ENCODE results near the gene CCDC141.

CCDC141 gene

GRCh38 chr2:178863130-178863855, 186.6 kb downstream of the CCDC141 start:
- DNase-seq = no peak

- no peak for DNase-seq
Observed at GRCh38 chr2:178860551-178860950, 189.4 kb downstream of the CCDC141 start.

DNA sequence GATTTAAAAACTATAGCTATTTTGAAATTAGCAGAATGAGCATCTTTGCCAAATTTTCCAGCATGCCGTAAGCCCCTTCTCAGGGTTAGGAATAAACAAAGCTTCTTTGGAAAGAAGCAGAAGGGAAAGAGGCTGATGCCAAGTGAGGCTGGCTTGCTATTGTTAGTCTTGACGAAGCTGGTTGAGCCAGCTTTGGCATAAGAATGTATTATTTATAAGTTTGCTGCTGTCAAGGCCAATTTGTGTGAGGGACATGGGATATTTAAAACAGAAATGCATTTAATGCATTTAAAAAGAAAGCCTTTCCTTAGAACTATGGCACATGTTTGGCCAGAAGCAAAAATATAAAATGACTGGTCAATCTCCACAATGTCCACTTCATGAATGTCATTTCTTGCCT, 190.2 kb downstream of the CCDC141 start:
- DNase-seq = no peak

DNA sequence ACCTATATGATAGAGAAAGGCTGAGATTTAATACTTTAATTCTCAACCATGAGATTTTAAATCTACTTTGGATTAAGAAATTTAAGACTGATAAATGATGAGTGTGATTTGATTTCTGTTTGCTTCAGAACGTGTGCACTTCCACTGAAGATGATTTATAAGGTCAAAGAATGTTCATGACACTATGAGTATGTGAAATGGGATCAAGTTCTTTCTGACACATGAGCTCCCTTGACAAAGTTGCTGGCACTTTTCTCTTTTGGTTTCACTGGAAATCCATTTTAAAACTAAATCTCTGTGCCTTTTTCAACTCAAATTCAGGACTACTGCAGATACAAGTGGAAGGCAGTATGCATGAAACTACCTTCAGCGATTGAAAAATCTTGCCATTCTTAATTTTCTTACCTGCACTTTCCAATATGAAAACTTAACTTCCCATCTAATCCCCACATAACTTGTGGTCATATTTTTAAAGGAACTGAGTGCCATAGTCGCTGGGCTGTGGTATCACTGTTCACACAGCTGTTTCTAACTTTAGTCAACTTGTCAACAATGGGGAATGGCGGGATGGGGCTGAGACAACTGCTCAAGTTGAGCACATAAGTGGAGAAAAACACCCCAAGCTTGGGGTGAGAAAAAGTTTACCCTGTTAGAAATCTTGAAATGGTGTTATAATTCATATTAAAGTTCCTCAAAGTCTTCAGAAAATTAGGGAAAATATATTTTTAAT, 190.9 kb downstream of the CCDC141 start:
- no peak for DNase-seq

DNA sequence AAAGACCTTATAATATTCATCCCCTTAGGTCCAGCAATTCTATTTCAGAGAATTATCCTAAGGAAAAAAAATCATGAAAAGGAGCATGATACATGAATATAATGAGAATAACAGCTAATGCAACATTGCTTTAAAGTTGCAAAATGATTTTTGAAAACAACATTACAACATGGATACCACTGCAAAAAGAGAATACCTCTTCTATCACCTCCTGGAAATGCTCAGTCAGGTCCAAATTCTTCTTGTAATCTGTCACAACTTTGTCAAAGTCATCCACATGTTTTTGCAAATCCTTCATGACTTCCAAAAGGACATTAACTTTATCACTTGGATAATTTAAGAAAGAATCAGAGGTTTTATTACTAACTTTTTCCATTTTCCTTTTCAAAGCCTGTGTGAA, 194.8 kb downstream of the CCDC141 start:
- no peak for DNase-seq

DNA sequence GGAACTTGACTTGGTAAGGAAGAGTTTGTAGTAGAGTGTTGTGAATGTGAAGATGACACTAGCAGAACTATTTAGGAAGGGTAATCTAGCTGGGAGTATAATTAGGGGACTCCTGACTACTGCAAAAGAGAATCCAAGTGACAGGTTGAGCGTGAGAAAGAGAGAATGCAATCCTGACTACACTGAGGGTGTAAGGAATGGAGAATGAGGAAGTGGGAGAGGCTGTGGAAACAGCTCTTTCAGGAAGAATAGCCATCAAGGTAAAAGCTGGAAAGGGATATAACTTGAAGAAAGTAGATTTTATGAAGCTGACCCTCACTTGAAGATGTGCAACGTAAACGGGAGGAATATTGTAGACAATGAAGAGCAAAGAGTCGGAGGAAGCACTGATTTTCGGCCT, 201.6 kb downstream of the CCDC141 start:
- no peak for DNase-seq

- DNase-seq = no peak
Observed at GRCh38 chr2:178846458-178846802, 203.5 kb downstream of the CCDC141 start.

- no peak for DNase-seq
Observed at GRCh38 chr2:178845566-178846457, 204.1 kb downstream of the CCDC141 start.

DNA sequence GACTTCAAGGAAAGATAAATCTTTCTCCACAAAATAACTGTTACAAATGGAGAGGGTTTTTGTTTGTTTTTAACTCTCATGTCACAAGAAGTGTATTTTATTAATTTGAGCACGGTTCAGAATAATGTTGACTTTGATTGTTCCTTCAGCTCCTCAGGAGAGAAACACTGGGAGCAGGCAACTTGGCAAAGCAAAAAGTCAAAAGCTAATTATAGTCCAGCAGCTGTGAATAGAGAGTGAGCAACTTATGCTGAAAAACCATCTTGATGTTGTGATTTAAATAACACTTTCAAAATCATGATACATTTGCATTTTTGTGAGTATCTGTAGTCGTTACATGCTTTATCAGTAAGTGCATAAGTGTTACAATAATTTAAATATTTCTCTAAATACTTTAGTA, 205.2 kb downstream of the CCDC141 start:
- no peak for DNase-seq

- DNase-seq = no peak
Observed at GRCh38 chr2:178844269-178844668, 205.7 kb downstream of the CCDC141 start.

DNA sequence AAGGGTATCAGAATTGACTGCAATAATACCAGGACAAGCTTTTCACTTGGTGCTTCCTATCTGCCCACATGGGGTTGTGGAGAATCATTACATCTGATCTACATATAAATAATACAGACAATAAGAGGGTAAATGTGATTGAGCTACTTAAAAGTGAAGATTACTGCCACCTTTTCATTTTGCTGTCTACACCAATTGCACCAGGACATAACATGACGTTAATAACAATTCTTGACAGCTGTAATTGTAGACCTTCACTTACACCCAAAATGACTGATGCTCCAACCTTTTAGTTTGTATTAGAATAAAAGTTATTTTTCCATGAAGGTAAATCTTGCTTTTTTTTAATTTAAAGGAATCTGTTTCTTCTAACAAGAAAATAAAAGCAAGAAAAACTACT, 206.2 kb downstream of the CCDC141 start:
- DNase-seq = no peak

DNA sequence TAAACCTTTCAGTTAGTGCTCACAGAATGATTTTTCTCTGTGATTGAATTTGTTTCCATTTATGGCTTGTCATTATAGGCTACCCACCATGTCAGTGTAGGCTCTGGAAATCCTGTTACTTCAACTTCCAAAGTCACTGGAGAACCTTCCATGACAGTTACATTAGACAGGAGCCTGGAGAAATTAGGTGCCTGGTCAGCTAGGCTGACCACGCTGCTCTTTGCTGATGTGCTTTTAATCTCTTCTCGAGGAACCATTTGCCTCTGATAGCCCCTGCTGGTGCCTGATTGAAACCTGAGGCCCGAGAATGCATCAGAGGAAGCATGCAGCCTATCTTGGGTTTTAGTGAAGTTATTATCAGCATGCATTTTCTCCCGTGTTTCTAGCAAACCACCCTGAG, 213.1 kb downstream of the CCDC141 start:
- DNase-seq = no peak

GRCh38 chr2:178834086-178834485, 215.9 kb downstream of the CCDC141 start:
- DNase-seq = no peak

DNA sequence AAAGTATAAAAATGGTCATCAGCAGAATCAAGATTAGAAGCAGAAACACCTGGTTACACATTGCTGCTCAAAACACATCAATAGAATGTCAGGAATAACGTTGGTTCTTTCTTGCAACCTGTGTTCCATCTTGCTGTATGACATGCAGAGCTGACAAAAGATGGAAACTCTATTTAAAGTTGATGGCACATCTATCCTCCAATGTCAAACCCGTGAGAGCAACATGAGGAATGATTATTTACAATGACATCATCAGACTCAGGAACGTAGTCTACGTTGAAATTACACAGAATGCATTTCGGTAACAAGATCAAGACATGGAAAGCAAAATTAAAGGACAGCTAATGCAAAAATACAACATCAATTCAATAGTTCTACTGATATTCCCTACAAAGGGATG, 216.6 kb downstream of the CCDC141 start:
- no peak for DNase-seq

GRCh38 chr2:178830451-178830850, 219.5 kb downstream of the CCDC141 start:
- DNase-seq = no peak

- no peak for DNase-seq
Observed at GRCh38 chr2:178829981-178830380, 220.0 kb downstream of the CCDC141 start.

DNA sequence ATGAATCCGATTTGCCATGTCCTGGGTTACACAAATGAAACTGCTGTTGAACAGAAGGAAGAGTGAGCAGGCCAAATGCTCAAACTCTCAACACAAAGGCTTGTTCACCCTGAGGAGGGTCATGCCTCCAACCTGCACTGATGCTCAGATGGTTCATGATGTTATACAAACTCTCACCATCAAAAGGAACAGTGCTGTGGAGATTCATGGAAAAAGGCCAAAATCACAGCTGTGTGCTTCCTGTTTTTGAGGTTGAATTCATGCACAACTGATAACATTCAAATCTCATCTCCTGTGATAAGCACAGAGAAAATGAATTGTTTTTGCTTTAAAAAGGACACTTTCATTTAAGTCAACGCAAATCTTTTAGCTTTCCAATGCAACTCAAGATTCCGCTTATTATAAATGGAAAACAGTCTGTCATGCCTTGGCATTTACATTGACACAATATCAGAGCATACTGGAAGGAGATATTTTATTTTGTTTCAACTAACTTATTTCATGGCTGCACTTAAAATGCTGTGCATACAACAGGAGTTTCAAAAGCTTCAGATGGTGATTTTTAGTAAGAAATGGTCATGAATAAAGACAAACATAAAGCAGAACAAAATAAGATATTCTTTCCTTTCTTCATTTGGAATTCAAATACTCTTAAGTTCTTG, 220.5 kb downstream of the CCDC141 start:
- no peak for DNase-seq

GRCh38 chr2:178828486-178828881, 221.5 kb downstream of the CCDC141 start:
- no peak for DNase-seq

DNA sequence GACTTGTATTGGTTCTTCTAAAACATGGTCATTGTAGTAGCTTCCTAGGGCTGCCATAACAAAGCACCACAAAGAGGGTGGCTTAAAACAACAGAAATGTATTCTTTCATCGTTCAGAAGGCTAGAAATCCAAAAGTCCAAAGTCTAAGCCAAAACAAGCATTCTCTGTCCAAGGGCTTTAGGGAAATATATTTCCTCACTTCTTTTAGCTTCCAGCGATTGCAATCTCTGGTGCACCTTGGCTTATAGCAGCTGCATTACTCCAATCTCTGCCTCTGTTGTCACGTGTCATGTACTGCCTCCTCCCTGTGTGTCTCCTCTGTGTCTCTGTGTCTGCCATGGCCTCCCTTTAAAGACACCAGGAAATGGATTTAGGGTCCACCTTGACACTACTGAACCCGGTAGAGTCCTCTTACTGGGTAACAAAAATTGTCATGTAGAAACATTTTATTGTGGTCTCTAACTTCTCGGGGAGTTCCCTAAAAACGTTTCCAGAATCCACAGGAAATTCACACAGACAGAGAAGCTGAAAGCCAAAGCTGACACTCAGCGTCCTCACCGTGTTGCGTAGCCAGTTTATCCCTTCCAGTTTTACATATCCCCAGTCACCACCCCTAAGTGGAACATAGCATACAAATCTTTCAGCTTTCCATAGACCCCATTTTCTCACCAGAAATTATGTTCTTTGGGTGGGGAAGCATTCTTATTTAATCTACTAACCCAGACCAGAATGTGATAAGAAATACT, 222.0 kb downstream of the CCDC141 start:
- no peak for DNase-seq

DNA sequence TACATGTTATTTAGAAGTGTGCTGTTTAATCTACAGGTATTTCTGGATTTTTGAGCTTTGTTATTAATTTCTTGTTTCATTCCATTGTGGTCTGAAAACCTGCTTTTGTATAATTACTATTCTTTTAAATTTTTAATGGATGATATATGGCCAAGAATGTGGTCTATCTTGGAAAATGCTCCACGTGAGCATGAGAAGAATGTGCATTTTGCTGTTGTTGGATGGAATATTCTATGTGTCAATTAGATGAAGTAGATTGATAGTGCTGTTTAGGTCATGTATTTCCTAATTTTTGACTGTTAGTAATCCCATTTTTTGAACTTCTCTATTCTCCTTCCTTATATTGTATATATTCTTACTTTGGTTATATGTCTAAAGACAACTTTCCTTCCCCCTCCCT, 222.8 kb downstream of the CCDC141 start:
- no peak for DNase-seq

DNA sequence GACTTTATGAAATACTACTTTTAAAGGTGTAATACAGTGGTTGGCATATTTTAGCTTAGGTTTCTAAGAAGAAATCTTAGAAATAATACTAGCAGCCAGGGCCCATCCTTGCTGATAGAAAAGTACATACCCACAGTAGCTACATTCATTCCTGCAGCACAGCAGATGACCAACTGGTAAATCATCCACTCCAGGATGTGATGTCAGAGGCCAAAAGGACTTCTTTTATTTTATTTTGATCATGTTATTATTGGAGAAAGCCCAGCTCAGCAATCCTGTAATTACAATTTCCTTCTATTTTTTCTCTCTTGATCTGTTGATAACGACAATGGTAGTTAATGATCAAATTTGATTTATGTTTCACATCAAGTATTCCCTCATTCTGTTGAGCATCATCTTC, 224.8 kb downstream of the CCDC141 start:
- no peak for DNase-seq

- no peak for DNase-seq
Observed at GRCh38 chr2:178824181-178824580, 225.8 kb downstream of the CCDC141 start.
